Keratinocyte (primary cell): Measurements from ENCODE around the gene LSM12. TPM values are rescaled to one million over a fixed set of nuclear protein-coding genes. Genes with fewer than 3 reads are reported as not detected.

Experiments used
- DNase-seq: peaks from one replicate; pipeline ENCODE4 v3.0.0-alpha.2; 2011; ENCODE audit warnings: low read depth, missing footprints, low spot score
- FAIRE-seq: peaks from 2 replicates; lab custom pipeline; 2011; peaks lifted over from hg19 to GRCh38; lab: Jason Lieb, UNC
- H2AFZ ChIP-seq: 2 replicates; pipeline ENCODE4 v1.6.0; 2012; ENCODE audit warnings: low read length, control low read depth, inconsistent platforms; ENCODE audit not compliant: control insufficient read depth
- H3K27ac ChIP-seq: 2 replicates; pipeline ENCODE4 v1.5.1; 2011; ENCODE audit warnings: low read length; ENCODE audit not compliant: control insufficient read depth, insufficient read depth
- H3K27me3 ChIP-seq: 3 replicates; pipeline ENCODE4 v1.6.0; 2011; ENCODE audit warnings: low read length; ENCODE audit not compliant: control insufficient read depth, insufficient read depth; ENCODE audit errors: extremely low read depth
- H3K36me3 ChIP-seq, 2 experiments: 2 replicates in 1 of 2; 3 replicates in 1 of 2; pipeline ENCODE4 v1.5.1; 2011; ENCODE audit warnings: low read length in 2 of 2, mild to moderate bottlenecking in 1 of 2; ENCODE audit not compliant: control insufficient read depth in 2 of 2, insufficient read depth in 2 of 2; ENCODE audit errors: extremely low read depth in 1 of 2
- H3K4me1 ChIP-seq: 3 replicates; pipeline ENCODE4 v1.5.1; 2011; ENCODE audit warnings: low read length; ENCODE audit not compliant: control insufficient read depth, insufficient read depth; ENCODE audit errors: extremely low read depth
- H3K4me2 ChIP-seq: 3 replicates; pipeline ENCODE4 v1.6.0; 2011; ENCODE audit warnings: low read depth, low read length; ENCODE audit not compliant: control insufficient read depth, insufficient read depth; ENCODE audit errors: extremely low read depth
- H3K4me3 ChIP-seq, 3 experiments: fragments of 200-600 bp in 1 of 3; sonication (generic) in 1 of 3; 2 replicates in 2 of 3; 3 replicates in 1 of 3; pipeline ENCODE4 v1.5.1; 2011 to 2016; ENCODE audit warnings: low read length in 3 of 3, mild to moderate bottlenecking in 3 of 3, control low read depth in 2 of 3, inconsistent platforms in 1 of 3, low read depth in 1 of 3, mixed read lengths in 1 of 3, mixed run types in 1 of 3, moderate library complexity in 1 of 3; ENCODE audit not compliant: control insufficient read depth in 2 of 3, insufficient read depth in 2 of 3; ENCODE audit errors: extremely low read depth in 1 of 3
- H3K79me2 ChIP-seq: 2 replicates; pipeline ENCODE4 v1.6.0; 2012; ENCODE audit warnings: low read length; ENCODE audit not compliant: control insufficient read depth, insufficient read depth
- H3K9ac ChIP-seq: 3 replicates; pipeline ENCODE4 v1.6.0; 2011; ENCODE audit warnings: low read length; ENCODE audit not compliant: control insufficient read depth, insufficient read depth; ENCODE audit errors: extremely low read depth
- H3K9me1 ChIP-seq: 3 replicates; pipeline ENCODE4 v1.6.0; 2011; ENCODE audit warnings: low read length; ENCODE audit not compliant: control insufficient read depth, insufficient read depth; ENCODE audit errors: extremely low read depth
- H3K9me3 ChIP-seq: 2 replicates; pipeline ENCODE4 v1.5.1; 2012; ENCODE audit warnings: low read depth, low read length; ENCODE audit not compliant: control insufficient read depth
- H4K20me1 ChIP-seq: 3 replicates; pipeline ENCODE4 v1.6.0; 2011; ENCODE audit warnings: low read length; ENCODE audit not compliant: control insufficient read depth, insufficient read depth; ENCODE audit errors: extremely low read depth
- EZH2 ChIP-seq: IDR thresholded peaks from one replicate; pipeline ENCODE4 v1.6.1; 2012; ENCODE audit warnings: inconsistent platforms, mild to moderate bottlenecking, low read length, moderate library complexity
- dilution Hi-C: fragments of 300-500 bp; cut with MboI; formaldehyde crosslinking; loops from one replicate; pipeline ENCODE4 v1.7.0; 2020; ENCODE audit warnings: low sequenced_read_pairs; ENCODE audit not compliant: extremely low pct_ligation_motif_present
- polyA plus RNA-seq, 5 experiments: library from polyadenylated mRNA; depleted of rRNA in 3 of 5; stranded (reverse) in 3 of 5; stranded (forward) in 1 of 5; unstranded in 1 of 5; fragments of >200 nt; gene quantifications; 1 replicate in 1 of 5; 2 replicates in 3 of 5; 3 replicates in 1 of 5; pipeline versions ENCODE4 v1.2.1 to v1.2.3, GENCODE V29; 2011 to 2012; ENCODE audit warnings: missing spikeins in 2 of 5, low read depth in 1 of 5, low replicate concordance in 1 of 5
- TF ChIP-seq, protein P1 (sequence below), 3 experiments: IDR thresholded peaks in 1 of 3; conservative IDR thresholded peaks in 1 of 3; optimal IDR thresholded peaks in 1 of 3; 2 replicates in 2 of 3; 3 replicates in 1 of 3; pipeline versions ENCODE3 to v1.5.1; 2011; ENCODE audit warnings: low read length in 3 of 3, mild to moderate bottlenecking in 3 of 3, moderate library complexity in 2 of 3, control low read depth in 1 of 3, inconsistent platforms in 1 of 3; ENCODE audit not compliant: insufficient read depth in 2 of 3; ENCODE audit errors: extremely low read depth in 1 of 3

LSM12 gene
- polyA plus RNA-seq, 1 donor (not counting 4 experiments of a cell fraction or from before 2014, with no cell fraction given) = 49.5 TPM

DNA sequence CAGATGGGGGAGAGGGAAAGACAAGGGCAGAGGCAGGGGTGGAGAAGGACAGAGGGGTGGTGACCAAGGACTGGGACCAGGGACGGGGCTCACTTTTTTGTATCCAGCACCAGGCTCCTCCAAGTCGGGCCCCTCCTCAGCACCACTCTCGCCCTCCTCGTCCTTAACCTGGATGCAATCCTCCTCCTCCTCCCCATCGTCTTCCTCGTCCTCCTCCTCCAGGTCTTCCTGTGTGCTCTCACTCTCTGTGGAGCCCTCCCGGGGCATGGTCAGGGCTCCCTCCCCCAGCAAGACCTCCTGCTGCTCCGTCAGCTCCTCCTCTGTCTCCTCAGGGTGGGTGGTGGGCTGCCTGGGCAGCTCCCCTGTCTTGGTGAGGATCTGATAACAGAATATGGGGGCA is 20.8 kb upstream of the LSM12 start:
- Histone ChIP-seq H3K9me3 (no peaks in the 10 kb centered on the region), H3K9ac (peak overlapping the region; percentile 76), H3K9me1 (no peaks in the 10 kb centered on the region), H3K36me3 (peaks cover 0 to 4% of the 10 kb centered on the region in 2 experiments), H4K20me1 (no peaks in the 10 kb centered on the region), H2AFZ (peak overlapping the region; percentile 52), H3K79me2 (no peaks in the 10 kb centered on the region), H3K4me3 (peak overlapping the region in 2 of 3 experiments; percentile 39 to 49), H3K4me2 (peak overlapping the region; percentile 86), H3K27me3 (no peaks in the 10 kb centered on the region), H3K27ac (peak overlapping the region; percentile 87), H3K4me1 (peaks cover 18% of the 10 kb centered on the region)
- dilution Hi-C loops = no loop called here
- no peak for FAIRE-seq
- TF ChIP-seq, protein P1, sequence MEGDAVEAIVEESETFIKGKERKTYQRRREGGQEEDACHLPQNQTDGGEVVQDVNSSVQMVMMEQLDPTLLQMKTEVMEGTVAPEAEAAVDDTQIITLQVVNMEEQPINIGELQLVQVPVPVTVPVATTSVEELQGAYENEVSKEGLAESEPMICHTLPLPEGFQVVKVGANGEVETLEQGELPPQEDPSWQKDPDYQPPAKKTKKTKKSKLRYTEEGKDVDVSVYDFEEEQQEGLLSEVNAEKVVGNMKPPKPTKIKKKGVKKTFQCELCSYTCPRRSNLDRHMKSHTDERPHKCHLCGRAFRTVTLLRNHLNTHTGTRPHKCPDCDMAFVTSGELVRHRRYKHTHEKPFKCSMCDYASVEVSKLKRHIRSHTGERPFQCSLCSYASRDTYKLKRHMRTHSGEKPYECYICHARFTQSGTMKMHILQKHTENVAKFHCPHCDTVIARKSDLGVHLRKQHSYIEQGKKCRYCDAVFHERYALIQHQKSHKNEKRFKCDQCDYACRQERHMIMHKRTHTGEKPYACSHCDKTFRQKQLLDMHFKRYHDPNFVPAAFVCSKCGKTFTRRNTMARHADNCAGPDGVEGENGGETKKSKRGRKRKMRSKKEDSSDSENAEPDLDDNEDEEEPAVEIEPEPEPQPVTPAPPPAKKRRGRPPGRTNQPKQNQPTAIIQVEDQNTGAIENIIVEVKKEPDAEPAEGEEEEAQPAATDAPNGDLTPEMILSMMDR (optimal IDR thresholded peaks at IDR 0.05 in 1 of 3, IDR thresholded peaks at IDR 0.05 in 1 of 3, conservative IDR thresholded peaks at IDR 0.05 in 1 of 3; ENCODE audit: extremely low read depth in 1 of 3, insufficient read depth in 2 of 3, low read length in 3 of 3) = no peak
- no peak for TF ChIP-seq EZH2
- no peak for DNase-seq

DNA sequence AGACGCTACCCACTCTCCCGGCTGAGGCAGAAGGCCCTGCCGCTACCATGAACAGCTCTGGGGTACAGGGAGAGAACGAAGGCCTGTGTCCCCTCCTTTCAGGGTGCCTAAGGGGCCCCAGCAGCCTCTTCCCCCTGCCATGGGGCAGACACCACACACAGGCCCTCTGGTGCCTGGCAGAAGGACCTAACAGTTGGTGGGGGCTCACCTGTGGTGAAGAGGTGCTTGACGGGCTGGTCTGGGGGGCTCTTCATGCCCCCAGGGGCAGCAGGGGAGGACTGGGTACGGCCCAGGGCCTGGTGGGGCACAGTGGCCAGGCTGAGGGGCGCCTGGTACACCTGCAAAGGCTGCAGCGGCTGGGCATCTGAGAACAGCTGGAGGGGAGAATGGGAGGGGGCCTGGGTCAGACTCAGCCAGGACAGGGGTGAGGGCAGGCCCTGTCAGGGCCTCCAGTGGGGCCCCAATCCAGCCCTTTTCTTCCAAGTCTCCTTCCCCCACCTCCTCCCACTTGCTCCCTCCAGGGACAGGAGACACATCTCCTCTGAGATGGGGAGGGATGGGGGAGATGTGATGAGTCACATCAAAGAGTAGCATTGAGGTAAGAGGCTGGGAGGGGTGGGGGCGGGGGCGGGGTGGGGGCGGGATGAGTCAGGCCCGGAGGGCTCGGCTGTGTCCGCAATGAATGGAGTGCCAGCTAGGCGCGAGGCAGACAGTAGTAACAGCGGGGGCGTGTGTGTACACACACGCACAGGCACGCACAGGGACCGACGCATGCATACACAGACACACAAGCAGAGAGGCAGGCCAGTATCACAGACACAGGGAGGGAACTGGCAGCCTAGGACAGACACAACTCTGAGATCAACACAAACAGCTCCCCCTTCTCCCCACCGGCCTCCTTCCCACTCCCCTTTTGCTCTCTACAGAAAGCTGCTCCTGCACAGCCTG is 20.2 kb upstream of the LSM12 start:
- Histone ChIP-seq H3K9me1 (no peaks in the 10 kb centered on the region), H3K79me2 (no peaks in the 10 kb centered on the region), H4K20me1 (no peaks in the 10 kb centered on the region), H3K4me1 (peaks cover 24% of the 10 kb centered on the region), H3K27ac (peak overlapping the region; percentile 87), H3K4me2 (peak overlapping the region; percentile 86), H2AFZ (peak overlapping the region; percentile 52), H3K27me3 (no peaks in the 10 kb centered on the region), H3K9ac (peak overlapping the region; percentile 76), H3K4me3 (peak overlapping the region in 2 of 3 experiments; percentile 39 to 49), H3K36me3 (peaks cover 3 to 4% of the 10 kb centered on the region in 2 experiments), H3K9me3 (no peaks in the 10 kb centered on the region)
- FAIRE-seq = peak; percentile 83
- DNase-seq = peak; percentile 88
- dilution Hi-C loops = no loop called here
- TF ChIP-seq, protein P1 (optimal IDR thresholded peaks at IDR 0.05 in 1 of 3, IDR thresholded peaks at IDR 0.05 in 1 of 3, conservative IDR thresholded peaks at IDR 0.05 in 1 of 3; ENCODE audit: extremely low read depth in 1 of 3, insufficient read depth in 2 of 3, low read length in 3 of 3) = no peak
- no peak for TF ChIP-seq EZH2
